ENCODE results near the gene JAM2.
"Not testable (repeated sequence)": the region's sequence is repeated elsewhere in the genome, so short reads cannot be mapped to it uniquely, and the experiment has no call there.

JAM2 gene

GRCh38 chr21:25638660-25639550 is at the start of gene JAM2:
Gene JAM2, plus strand, starts transcription at chr21:25639258. Its CDS starts 564 bp downstream, at chr21:25639822.
- peak; percentile 57 for DNase-seq (ENCODE audit: low spot score)

- no peak for DNase-seq (ENCODE audit: low spot score)
Observed at GRCh38 chr21:25589887-25590286, 49.2 kb upstream of the JAM2 start.

- peak; percentile 78 for DNase-seq (ENCODE audit: low spot score)
Observed at GRCh38 chr21:25607151-25608043, 31.7 kb upstream of the JAM2 start, which contains the start of gene MRPL39. Gene MRPL39, minus strand, starts transcription at chr21:25607481. Its CDS starts 6 bp downstream, at chr21:25607475.

GRCh38 chr21:25608044-25608737 is 30.9 kb upstream of the JAM2 start:
- DNase-seq (ENCODE audit: low spot score): peak; percentile 79

- no peak for DNase-seq (ENCODE audit: low spot score)
Observed at GRCh38 chr21:25614441-25614840, 24.6 kb upstream of the JAM2 start.

GRCh38 chr21:25615880-25616279 is 23.2 kb upstream of the JAM2 start:
- no peak for DNase-seq (ENCODE audit: low spot score)

GRCh38 chr21:25619198-25619597 is 19.9 kb upstream of the JAM2 start:
- no peak for DNase-seq (ENCODE audit: low spot score)

- no peak for DNase-seq (ENCODE audit: low spot score)
Observed at GRCh38 chr21:25624511-25624910, 14.5 kb upstream of the JAM2 start.

- no peak for DNase-seq (ENCODE audit: low spot score)
Observed at GRCh38 chr21:25625036-25625435, 14.0 kb upstream of the JAM2 start.

GRCh38 chr21:25625776-25626555 is 13.1 kb upstream of the JAM2 start:
- not testable (repeated sequence) for DNase-seq (ENCODE audit: low spot score)

- DNase-seq (ENCODE audit: low spot score): no peak
Observed at GRCh38 chr21:25626757-25627156, 12.3 kb upstream of the JAM2 start.

- DNase-seq (ENCODE audit: low spot score): no peak
Observed at GRCh38 chr21:25632296-25632695, 6.8 kb upstream of the JAM2 start.

- DNase-seq (ENCODE audit: low spot score): no peak
Observed at GRCh38 chr21:25635310-25635709, 3.7 kb upstream of the JAM2 start.

GRCh38 chr21:25636727-25637126 is 2.3 kb upstream of the JAM2 start:
- DNase-seq (ENCODE audit: low spot score): no peak

GRCh38 chr21:25637851-25638659 is 1.0 kb upstream of the JAM2 start:
- DNase-seq (ENCODE audit: low spot score): no peak

- peak; percentile 44 for DNase-seq (ENCODE audit: low spot score)
Observed at GRCh38 chr21:25639551-25640201, 618 bp downstream of the JAM2 start.

GRCh38 chr21:25640202-25640942 is 1.3 kb downstream of the JAM2 start:
- DNase-seq (ENCODE audit: low spot score): peak; percentile 57

- no peak for DNase-seq (ENCODE audit: low spot score)
Observed at GRCh38 chr21:25640943-25641292, 1.9 kb downstream of the JAM2 start.

GRCh38 chr21:25643486-25643885 is 4.4 kb downstream of the JAM2 start:
- DNase-seq (ENCODE audit: low spot score): no peak
